Nucleus accumbens (tissue), 56 donors: ENCODE data around the gene RFX8.

ENCODE experiments used
- DNase-seq, 56 donors: peaks; one replicate each; lab custom pipeline; 2025; lab: John Stamatoyannopoulos, UW

Gene RFX8

DNA sequence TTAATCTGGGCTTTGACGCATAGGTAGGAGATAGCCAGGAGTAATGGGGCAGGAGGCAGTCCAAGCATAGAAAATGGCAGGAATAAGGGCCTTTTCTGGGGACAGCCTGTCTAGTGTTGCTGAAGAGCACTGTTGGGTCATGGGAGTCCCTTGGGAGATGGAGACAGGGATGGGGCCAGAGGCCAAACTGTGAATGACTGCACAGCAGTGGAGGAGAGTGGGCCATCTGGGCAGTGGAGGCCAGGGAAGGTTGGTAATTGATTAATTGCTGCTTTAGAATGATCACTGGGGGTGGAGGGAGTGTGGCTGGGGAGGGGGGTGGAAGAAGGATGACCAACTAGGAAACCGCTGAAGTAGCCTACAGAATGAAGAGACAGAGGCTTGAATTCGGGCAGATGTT, 59.0 kb downstream of the RFX8 start:
- DNase-seq = no peak

DNA sequence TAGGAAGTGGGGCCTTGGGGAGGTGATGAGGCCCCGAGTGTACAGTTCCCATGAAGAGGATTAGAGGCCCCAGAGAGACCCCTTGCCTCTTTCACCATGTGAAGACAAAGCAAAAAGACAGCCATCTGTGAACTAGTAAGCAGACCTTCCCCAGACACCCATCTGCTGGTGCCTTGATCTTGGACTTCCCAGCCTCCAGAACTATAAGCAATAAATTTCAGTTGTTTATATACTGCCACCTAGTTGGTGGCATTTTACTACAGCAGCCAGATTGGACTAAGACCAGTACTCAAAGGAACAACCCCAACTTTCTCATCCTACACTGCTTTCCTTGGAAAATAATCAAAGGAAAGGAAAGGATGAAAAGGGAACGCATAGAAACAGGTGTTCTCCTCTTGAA, 59.7 kb downstream of the RFX8 start:
- DNase-seq = no peak

DNA sequence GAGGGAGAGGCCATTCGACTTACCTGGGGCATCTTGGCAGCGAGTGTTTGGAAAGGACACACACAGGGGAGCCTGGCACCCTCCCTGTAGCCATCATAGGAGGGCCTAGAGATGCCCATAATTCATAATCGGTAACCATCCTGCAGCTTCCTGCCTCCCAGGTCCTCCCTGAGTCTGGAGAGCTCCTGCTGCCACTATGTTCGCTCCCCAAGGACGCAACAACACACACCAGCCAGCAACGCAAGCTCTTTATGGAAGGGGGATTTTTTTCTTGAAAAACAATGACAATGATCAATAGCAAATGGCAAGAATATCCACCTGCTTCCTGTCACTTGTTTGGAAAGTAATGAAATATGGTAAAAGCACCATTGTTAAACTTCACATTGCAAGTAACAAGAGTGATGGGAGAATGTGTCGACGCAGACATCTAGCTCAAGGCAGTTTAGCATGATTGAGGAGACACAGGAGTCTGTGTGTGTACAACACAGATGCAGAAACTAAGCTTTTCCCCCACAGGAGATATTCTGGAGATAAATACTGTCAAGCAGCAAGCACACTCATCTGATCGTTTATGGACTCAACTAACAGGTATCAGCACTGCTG, 62.7 kb downstream of the RFX8 start:
- no peak for DNase-seq

DNA sequence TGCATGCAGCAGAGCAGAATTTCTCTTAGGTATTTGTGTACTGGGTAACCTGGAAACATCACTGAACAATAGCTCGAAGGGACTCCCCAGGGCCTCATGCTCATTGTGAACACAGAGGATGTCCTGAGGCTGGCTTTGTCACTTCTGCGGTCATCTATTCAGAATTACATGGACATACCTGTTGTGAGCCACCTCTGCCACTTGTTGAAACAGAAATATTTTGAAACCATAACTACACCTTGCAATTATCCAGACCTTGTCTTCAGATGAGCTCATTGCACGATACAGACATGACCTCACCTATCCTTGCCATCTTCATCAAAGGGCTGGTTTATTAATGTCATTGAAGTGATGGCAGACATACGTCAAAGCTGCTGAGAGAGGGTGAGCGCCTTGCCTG, 64.2 kb downstream of the RFX8 start:
- DNase-seq = no peak

DNA sequence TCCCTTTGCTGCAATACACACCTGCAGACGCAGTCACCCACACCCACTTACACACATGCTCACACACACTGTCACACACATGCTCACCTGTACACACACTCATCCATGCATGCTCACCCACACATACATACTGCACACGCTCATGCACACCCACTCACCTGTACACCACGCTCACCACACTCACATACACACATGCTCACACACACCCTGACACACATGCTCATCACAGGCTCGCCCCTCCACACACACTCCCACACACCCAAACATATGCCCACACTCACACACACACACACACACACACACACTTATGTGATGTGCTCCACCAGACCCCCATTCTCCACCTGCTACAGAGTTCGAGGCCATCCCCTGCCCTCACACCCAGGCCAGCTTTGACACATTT, 64.8 kb downstream of the RFX8 start:
- DNase-seq = no peak

DNA sequence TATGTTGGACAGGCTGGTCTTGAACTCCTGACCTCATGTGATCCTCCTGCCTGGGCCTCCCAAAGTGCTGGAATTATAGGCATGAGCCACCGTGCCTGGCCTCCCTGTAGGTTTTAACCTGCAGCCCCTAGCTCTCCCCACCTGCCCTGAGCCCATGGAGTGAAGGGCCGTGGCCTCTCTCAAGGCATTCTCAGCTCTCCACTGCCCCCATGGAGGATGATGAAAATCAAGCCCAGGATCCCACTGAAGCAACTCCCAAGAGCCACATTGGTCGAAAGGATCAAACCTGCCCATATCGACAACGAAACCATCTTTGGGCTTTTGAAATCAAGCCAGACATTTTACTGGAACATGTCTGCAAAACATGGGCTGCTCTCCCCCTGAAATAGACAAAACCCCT, 65.2 kb downstream of the RFX8 start:
- no peak for DNase-seq

DNA sequence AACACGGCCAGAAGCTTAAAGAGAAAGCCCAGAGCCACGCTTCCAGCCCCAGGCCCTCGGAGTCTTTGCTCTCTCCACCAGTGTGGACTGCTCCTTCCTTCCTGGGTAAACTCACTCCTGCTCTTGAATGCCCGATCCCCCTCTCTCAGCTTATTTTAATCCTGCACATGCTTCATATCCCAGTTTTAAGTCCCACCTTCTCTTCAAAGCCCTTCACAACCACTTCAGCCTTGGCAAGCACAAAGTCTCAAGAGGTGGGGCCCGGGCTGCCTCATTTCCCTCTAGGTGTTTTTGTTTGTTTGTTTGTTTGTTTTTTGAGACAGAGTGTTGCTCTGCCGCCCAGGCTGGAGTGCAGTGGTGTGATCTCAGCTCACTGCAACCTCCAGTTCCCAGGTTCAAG, 66.0 kb downstream of the RFX8 start:
- DNase-seq = no peak

DNA sequence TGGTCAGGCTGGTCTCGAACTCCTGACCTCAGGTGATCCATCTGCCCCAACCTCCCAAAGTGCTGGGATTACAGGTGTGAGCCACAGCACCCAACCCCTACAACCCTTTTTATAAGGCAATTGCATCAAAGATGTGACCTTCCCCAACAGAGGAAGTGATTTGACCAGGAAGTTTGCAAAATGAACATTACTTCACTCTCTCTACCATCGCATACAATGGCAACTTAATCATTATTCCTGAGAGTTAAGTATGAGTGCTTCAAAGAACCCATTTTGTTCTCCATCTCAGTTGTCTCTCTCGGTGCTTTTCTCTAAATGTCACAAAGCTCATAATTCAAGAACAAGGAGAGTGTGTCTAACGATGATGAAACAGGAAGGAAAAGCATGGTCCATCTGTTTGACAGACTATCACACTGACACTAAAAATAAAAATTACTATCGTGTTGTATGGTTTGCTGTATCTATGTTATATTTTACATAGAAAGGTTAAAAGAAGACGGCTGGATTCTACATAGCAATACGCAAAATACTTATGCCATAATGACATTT, 69.5 kb downstream of the RFX8 start:
- no peak for DNase-seq

DNA sequence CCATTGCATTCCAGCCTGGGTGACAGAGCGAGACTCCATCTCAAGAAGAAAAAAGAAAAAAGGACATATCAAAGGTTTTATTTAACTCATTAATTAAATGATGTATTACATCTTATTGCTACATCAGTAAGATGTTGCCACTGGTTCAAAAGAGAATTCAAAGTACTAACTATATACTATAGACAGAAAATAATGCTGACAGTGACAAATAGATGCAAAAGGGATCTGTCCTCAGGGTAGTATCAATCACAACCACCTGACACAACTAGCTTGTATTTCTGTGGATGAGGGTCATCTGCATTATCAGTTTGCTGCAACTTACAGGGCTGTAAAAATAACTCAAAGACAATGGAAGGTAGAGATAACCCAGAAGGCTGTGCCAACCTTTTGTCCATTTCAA, 71.2 kb downstream of the RFX8 start:
- no peak for DNase-seq

DNA sequence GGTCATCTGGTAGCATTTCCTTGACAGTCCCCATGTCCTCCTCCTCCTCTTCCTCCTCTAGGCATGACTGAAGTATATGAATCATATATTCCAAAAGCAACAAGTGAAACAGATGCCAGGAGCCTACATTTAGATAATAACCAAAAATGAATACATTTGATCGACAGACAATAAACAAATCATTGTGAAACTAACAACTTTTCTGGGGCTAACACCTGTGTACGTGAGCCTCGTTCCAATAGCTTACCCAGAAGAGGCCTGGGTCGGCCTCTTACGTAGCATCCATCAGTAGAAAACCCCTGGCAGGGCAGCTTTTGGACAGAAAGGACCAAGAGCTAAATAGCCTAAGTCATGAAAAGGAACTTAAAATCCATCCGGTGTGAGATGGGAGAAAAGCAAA, 72.3 kb downstream of the RFX8 start:
- no peak for DNase-seq

DNA sequence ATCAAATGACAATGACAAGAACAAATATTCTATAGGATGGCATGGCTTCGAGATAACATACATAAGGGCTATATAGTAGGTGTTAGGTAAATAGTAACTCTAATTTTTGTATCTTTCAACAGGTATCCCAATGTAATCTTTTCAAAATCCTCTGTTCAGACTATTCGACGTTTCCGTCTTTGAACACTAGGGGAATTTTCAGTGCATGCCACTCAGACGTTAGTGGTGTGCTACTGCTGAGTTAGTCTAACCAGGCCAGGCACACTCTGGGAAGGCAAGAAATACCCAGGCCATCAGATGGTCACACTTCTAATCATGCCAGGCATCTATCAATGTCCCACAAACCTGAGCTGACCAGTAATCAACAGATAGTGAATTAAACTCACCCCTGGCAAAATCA, 73.0 kb downstream of the RFX8 start:
- no peak for DNase-seq

DNA sequence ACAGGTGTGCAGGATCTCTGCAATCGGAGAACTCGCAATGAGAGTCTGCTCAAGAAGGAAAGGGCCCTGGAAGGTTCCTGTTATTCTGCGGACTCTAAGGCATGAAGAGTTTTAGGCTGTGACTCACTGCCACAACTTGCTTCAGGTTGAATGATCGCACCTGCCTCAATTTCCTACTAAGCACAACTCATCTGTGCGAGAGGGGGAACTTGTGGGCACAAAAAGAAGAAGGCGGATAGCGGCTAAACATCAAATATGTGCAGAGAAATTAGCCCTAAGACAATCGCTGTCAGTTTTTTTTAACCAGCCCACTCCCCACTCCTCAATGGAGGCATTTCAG, 73.6 kb downstream of the RFX8 start:
- no peak for DNase-seq

DNA sequence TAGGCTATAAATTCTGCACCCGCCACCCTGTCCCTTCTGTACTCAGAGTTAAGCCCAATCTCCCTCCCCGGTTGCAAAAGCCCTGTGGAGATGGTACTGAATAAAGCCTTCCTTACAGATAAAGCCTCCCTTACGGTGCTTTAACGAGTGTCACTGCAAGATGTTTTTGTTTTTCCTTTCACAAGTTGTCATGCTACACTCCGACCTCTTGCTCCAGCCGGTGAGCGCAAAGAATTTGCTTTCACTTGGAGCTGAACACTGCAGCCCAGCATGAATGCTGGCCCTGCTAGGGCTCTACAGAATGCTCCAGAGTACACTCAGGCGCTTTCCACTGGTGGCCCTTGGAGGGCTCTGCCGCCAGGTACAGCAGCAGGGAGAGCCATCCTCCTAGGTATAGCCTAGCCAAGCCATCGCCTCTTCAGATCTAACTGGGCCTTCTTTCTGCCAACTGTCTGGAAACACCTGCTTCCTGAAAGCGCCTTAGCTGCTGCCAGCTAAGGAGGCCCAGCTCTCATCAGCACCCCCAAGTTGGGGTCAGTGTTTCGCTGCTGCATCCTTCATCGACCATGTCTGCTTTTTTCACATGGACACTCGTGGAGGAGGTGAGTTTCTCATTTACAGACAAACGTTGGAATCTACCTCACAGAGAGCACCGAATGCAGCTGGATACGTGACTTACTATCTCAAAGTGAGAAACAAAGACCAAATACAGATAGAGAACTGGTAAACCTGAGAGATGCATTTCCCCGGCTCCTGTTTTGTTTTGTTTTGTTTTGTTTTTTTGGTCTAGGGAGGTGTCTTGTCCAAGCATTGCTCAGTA, 74.2 kb downstream of the RFX8 start:
- DNase-seq = no peak

DNA sequence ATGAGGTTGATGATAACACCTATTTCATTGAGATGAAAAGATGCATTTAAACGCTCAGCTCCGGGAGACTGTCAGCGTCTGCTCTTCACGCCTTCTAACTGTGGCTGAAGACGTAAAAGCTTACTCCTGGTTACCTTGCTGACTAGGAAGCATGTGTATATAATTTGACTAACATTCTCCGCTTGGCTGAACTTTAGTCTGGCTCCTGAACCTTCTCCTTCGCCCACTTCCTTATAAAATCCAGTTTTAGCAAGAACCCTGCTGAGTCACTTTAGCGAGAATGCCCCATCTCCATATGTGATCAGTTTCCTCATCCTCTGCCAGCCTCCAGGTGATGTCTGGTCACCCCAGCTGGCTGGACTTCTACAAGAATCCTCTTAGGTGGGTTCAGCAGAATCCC, 74.9 kb downstream of the RFX8 start:
- DNase-seq = no peak

DNA sequence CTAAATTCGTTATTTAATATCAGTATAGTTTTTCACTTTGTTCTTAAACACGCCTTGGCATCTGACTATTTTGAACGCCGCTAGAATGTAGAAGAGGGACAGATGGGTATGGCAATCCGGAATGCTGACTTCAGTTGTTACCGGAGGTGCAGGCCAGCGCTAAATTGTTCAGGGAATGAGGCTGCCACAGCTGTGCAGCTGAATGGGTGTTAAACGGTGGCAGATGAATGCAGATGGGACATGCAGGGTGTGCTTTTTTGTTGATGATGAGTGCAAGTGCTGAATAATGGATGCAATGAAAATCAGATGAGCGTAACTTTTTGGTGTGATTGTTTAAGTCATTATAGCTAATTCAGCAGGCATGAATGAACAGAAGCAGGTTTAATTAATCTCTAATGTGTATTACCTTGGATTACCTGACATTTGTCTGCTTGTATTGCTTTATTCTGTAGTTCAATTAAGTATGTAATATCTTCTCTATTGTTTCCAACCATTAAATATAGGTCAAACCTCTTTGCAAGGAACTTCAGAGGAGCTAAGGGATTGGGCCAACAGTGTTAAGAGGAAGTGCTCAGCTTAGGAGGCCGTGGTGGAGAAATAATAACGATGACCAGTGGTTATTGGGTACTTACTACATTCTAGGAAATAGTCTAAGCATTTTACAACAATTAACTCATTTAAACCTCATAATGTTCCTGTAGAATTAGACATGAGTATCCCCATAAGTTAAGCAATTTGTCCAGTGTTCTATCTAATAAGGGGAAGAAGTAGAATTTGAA, 75.7 kb downstream of the RFX8 start:
- DNase-seq = no peak

DNA sequence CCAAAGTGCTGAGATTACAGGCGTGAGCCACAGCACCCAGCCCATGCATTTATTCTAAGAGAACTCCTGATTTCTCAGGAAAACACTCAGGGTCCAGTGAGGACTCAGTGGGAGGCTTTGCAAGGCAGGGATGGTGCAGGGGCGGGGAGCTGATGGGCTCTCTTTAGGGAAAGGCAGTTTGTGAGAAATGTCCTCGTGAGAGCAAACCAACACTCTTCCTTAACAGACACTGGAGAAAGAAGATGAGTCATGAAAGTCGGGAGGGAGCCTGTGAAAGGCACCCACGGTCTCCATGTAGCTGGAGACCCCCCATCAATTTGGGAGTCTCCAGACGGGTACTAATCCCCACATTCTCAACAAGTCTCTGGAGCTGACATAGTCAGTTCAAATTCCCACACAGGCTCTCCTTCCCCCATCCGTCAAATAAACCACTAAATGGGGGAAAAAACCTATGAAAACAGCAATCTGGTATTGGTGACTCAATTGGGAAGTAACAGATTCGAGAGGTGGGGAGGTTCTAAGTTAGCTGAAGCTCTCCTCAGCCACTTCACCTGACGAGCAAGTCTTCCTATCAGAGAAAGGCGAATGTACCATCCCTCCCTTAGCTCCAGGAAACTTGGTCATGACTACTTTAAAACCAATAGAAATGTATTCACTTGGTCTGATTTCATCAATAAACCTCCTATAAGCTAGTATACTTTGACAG, 76.6 kb downstream of the RFX8 start:
- DNase-seq = no peak

DNA sequence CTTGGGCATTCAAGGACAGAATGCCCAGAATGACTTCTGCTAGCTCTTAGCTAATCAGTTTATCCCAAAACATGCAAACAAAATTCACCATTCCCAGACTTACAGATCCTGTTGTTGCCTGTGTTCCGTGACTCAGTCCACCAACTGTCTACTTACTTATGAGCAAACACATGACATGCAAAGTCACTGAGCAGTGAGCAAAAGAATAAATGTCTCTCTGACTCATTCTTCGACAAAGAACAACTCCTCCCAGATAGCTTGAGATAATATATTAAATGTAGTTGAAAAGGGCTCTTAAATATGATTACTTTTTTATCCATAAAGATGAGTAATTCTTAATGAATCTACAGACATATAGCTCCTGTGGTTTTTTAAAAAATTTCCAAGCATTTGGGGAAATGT, 78.6 kb downstream of the RFX8 start:
- peak in 4 of 56 donors; percentile 5 to 36 (median 18) for DNase-seq

DNA sequence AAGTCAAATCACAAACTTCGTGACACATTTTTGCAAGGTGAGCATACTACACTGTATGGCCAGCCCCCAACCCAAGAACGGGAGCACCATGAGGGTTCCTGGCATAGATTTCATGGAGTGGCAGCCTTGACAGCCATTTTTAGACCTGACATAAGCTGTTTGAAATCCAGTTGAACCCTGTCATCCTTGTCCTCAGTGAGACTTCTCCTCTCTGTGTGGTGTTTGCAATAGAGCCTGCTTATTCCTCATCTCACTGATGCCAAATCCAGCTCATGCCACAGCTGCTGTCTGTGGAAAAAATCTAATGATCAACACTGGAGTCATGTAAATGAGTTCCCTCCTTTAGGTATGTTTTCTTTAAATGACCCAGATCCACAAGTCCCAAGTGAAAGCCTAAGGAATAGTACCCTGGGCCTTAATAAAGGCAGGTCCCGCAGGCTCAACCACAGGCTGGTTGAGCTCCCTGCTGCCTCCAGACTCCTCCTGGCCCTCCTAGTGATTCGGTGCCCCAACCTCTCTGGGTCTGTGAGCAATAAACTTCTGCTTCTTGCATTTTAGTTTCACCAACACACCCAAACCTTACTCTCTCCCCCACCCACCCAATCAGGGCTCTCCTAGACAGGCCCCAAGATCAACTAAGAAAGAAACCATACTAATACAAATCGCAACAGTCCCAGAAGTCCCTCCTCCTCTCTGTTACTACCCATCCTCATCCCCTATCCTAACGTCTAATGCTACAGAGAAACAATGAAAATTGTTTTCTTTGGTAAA, 79.2 kb downstream of the RFX8 start:
- DNase-seq = no peak

DNA sequence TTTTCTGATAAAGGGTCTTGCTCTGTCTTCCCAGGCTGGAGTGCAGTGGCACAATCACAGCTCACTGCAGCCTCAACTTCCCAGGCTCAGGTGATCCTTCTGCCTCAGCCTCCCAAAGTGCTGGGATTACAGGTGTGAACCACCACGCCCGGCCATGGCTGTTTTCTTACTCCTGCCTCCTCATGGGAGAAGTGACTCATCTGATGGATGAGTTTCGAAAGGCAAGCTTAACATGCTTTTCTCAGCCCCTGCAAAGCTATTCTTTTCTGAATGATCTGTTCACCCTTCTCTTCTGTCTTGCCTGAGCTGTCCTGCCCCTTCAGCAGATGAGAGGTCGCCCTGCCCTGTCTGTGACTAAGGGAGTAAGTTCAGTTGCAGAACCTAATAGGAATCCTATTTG, 86.7 kb downstream of the RFX8 start:
- DNase-seq = peak in 5 of 56 donors; percentile 6 to 24 (median 11)
